Endothelial cell (in vitro differentiated cells): ENCODE measurements around the gene PDIA6. TPM values are rescaled to one million over a fixed set of nuclear protein-coding genes. Genes with fewer than 3 reads are reported as not detected.
A peak's percentile ranks its signal among the peaks of the same experiment; 100 is the strongest.

Experiments
- DNase-seq: peaks from one replicate; pipeline ENCODE4 v3.0.0; 2021; ENCODE audit warnings: low spot score
- H3K27ac Mint-ChIP-seq: one replicate; pipeline ENCODE4 v1.8.0; 2021; ENCODE audit warnings: mixed read lengths, inconsistent platforms; ENCODE audit not compliant: unreplicated experiment
- H3K27me3 Mint-ChIP-seq: one replicate; pipeline ENCODE4 v1.8.0; 2021; ENCODE audit warnings: mild to moderate bottlenecking, moderate library complexity, mixed read lengths, inconsistent platforms; ENCODE audit not compliant: unreplicated experiment
- H3K36me3 Mint-ChIP-seq: one replicate; pipeline ENCODE4 v1.8.0; 2021; ENCODE audit warnings: mild to moderate bottlenecking, low read depth, mixed read lengths, inconsistent platforms; ENCODE audit not compliant: unreplicated experiment
- H3K4me1 Mint-ChIP-seq: one replicate; pipeline ENCODE4 v1.8.0; 2021; ENCODE audit warnings: mild to moderate bottlenecking, mixed read lengths, inconsistent platforms; ENCODE audit not compliant: unreplicated experiment
- H3K4me3 Mint-ChIP-seq: one replicate; pipeline ENCODE4 v1.8.0; 2021; ENCODE audit warnings: mild to moderate bottlenecking, mixed read lengths, inconsistent platforms; ENCODE audit not compliant: unreplicated experiment
- H3K9me3 Mint-ChIP-seq: one replicate; pipeline ENCODE4 v1.8.0; 2021; ENCODE audit warnings: mixed read lengths, inconsistent platforms; ENCODE audit not compliant: unreplicated experiment
- CTCF ChIP-seq: fragments of 200-600 bp; sonication (generic); IDR thresholded peaks from one replicate; pipeline ENCODE4 v1.5.0; 2021; ENCODE audit warnings: antibody characterized with exemption; ENCODE audit not compliant: unreplicated experiment
- total RNA-seq: library from RNA; stranded (reverse); fragmentation: NEBNext Ultra II Directional; extraction: Animal tissue kit (Norgen Biotek cat#: 25700); gene quantifications from one replicate; pipeline ENCODE4 v1.2.1, GENCODE V29; 2021; ENCODE audit not compliant: unreplicated experiment

Gene PDIA6
- total RNA-seq, 1 donor from 2014 or later, result 292 TPM

GRCh38 chr2:10775021-10775780 lies 37.4 kb downstream of the PDIA6 start:
- no peak for DNase-seq

GRCh38 chr2:10774394-10774793 lies 38.2 kb downstream of the PDIA6 start:
- Mint-ChIP-seq H3K4me3 (no peak overlapping the region), H3K36me3 (peaks cover 5% of the 10 kb centered on the region), H3K4me1 (no peaks in the 10 kb centered on the region), H3K27me3 (peaks cover 6% of the 10 kb centered on the region), H3K27ac (no peak overlapping the region), H3K9me3 (no peaks in the 10 kb centered on the region)
- TF ChIP-seq CTCF, result no peak
- no peak for DNase-seq

More at GRCh38 chr2:10775021-10775780, 37.4 kb downstream of the PDIA6 start:
- TF ChIP-seq CTCF, result no peak
- Mint-ChIP-seq H3K27ac (peak overlapping the region; percentile 14), H3K36me3 (peaks cover 9% of the 10 kb centered on the region), H3K4me1 (no peaks in the 10 kb centered on the region), H3K27me3 (peaks cover 6% of the 10 kb centered on the region), H3K4me3 (no peak overlapping the region), H3K9me3 (no peaks in the 10 kb centered on the region)

- Mint-ChIP-seq H3K27me3 (peaks cover 6% of the 10 kb centered on the region), H3K27ac (no peak overlapping the region), H3K36me3 (peaks cover 5% of the 10 kb centered on the region), H3K9me3 (no peaks in the 10 kb centered on the region), H3K4me3 (no peak overlapping the region), H3K4me1 (no peaks in the 10 kb centered on the region)
- no peak for TF ChIP-seq CTCF
- no peak for DNase-seq
Measured at GRCh38 chr2:10773821-10774341, 38.7 kb downstream of the PDIA6 start.

GRCh38 chr2:10772868-10773215 lies 39.7 kb downstream of the PDIA6 start:
- no peaks in the 10 kb centered on the region for H3K9me3 Mint-ChIP-seq
- no peak for DNase-seq
- H3K27ac Mint-ChIP-seq, result no peak overlapping the region
- H3K27me3 Mint-ChIP-seq, result peaks cover 6% of the 10 kb centered on the region
- no peaks in the 10 kb centered on the region for H3K4me1 Mint-ChIP-seq
- H3K4me3 Mint-ChIP-seq, result no peak overlapping the region
- H3K36me3 Mint-ChIP-seq, result peaks cover 5% of the 10 kb centered on the region
- TF ChIP-seq CTCF, result no peak

GRCh38 chr2:10772201-10772867 lies 40.3 kb downstream of the PDIA6 start:
- no peak for TF ChIP-seq CTCF
- Mint-ChIP-seq H3K4me1 (no peaks in the 10 kb centered on the region), H3K9me3 (no peaks in the 10 kb centered on the region), H3K27me3 (peaks cover 6% of the 10 kb centered on the region), H3K36me3 (peaks cover 5% of the 10 kb centered on the region), H3K4me3 (no peak overlapping the region), H3K27ac (no peak overlapping the region)
- DNase-seq, result no peak
